ENCODE results near the gene RAB18. TPM values are rescaled to one million over a fixed set of nuclear protein-coding genes. Genes with fewer than 3 reads are reported as not detected.

Gene RAB18
- total RNA-seq, 4 donors from 2014 or later: 13.1 to 84.5 (median 36.4) TPM

DNA sequence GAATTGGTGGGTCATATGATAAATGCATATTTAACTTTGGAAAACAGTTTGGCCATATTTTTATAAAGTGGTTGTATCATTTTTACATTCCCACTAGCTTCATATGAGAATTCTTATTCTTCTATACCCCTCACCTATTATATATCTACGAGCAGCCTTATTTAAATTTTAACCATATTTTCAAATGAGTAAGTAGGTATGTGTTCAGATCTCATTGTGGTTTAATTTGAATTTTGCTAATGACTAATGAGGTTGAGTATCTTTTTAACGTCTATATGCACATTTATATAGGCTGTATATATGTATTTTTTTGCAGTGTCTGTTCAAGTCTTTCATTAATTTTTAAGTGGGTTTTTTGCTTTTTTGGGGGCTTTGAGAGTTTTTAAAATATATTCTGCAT is 14.2 kb downstream of the RAB18 start:
- in situ Hi-C loops (cut with MboI; ENCODE audit: low pct_ligation_motif_present in 1 of 4, low pct_unique_long_range_greater_than_20kb in 1 of 4, low sequenced_read_pairs in 3 of 4): loop anchor here in 1 of 4 donors (25.0 kb wide), 2 partner anchors 281 to 1019 kb away; partner anchors contain the start of genes ACBD5 and WAC
- intact Hi-C loops (cut with DNase I; ENCODE audit: low total_unique reads): no loop called here
- H3K9me3 ChIP-seq: no peaks in the 10 kb centered on the region
- no peak overlapping the region for H3K4me3 ChIP-seq
- 75 to 85% methylated on average over 2 of the region's 2 CpGs for WGBS, 2 donors (ENCODE audit: low coverage in 1 of 2)
- no peaks in the 10 kb centered on the region for H3K27me3 ChIP-seq
- TF ChIP-seq EP300 (IDR thresholded peaks at IDR 0.05; ENCODE audit: low read depth) (no peak), CTCF (IDR thresholded peaks at IDR 0.05) (no peak), POLR2A (IDR thresholded peaks at IDR 0.05) (no peak), POLR2AphosphoS5 (IDR thresholded peaks at IDR 0.05) (no peak)
- H3K27ac ChIP-seq: no peak overlapping the region
- H3K4me1 ChIP-seq: peaks cover 0 to 30% (median 8%) of the 10 kb centered on the region in 4 donors
- H3K36me3 ChIP-seq: peaks cover 0 to 12% (median 0%) of the 10 kb centered on the region in 4 donors
- DNase-seq: no peak

DNA sequence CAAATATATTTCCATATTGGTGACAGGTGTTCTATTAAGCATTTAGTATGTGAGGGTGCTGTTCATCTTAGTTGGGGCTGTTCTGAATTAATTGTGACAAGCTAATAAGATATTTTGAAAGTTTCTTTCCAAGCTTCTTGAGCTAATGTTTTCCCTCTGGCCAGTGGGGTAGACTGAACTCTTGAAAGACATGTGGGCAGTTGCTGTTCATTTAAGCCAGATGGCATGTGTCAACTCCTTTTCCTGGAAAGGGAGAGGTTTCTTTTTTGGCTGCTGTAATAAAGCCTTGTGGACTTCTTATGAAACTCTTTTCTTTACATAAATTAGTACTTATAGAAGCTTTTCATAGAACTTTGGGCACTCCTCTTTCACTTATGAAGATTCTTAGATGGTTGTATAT is 21.7 kb downstream of the RAB18 start:
- Histone ChIP-seq H3K4me3 (no peak overlapping the region), H3K4me1 (peaks cover 3 to 56% (median 16%) of the 10 kb centered on the region in 4 donors), H3K27ac (no peak overlapping the region), H3K27me3 (no peaks in the 10 kb centered on the region), H3K9me3 (no peaks in the 10 kb centered on the region), H3K36me3 (no peaks in the 10 kb centered on the region)
- no peak for DNase-seq
- in situ Hi-C loops (cut with MboI; ENCODE audit: low pct_ligation_motif_present in 1 of 4, low pct_unique_long_range_greater_than_20kb in 1 of 4, low sequenced_read_pairs in 3 of 4): no loop called here
- TF ChIP-seq CTCF (IDR thresholded peaks at IDR 0.05) (no peak), POLR2AphosphoS5 (IDR thresholded peaks at IDR 0.05) (peak in 1 of 3 donors; percentile 13)
- intact Hi-C loops (cut with DNase I; ENCODE audit: low total_unique reads): no loop called here

GRCh38 chr10:27526242-27526641 is 22.1 kb downstream of the RAB18 start:
- in situ Hi-C loops (cut with MboI; ENCODE audit: low pct_ligation_motif_present in 1 of 4, low pct_unique_long_range_greater_than_20kb in 1 of 4, low sequenced_read_pairs in 3 of 4) (no loop called here), intact Hi-C loops (cut with DNase I; ENCODE audit: low total_unique reads) (no loop called here)
- WGBS, 2 donors (ENCODE audit: low coverage in 1 of 2): 85 to 90% methylated on average over 3 of the region's 3 CpGs

GRCh38 chr10:27527666-27528295 is 23.7 kb downstream of the RAB18 start:
- 78 to 85% methylated on average over 6 of the region's 6 CpGs for WGBS, 2 donors (ENCODE audit: low coverage in 1 of 2)
- no peaks in the 10 kb centered on the region for H3K9me3 ChIP-seq
- no peak overlapping the region for H3K27ac ChIP-seq
- H3K4me1 ChIP-seq: peaks cover 0 to 41% (median 11%) of the 10 kb centered on the region in 4 donors
- intact Hi-C loops (cut with DNase I; ENCODE audit: low total_unique reads) (no loop called here), in situ Hi-C loops (cut with MboI; ENCODE audit: low pct_ligation_motif_present in 1 of 4, low pct_unique_long_range_greater_than_20kb in 1 of 4, low sequenced_read_pairs in 3 of 4) (no loop called here)
- TF ChIP-seq POLR2AphosphoS5 (IDR thresholded peaks at IDR 0.05): no peak
- no peak for TF ChIP-seq POLR2A (IDR thresholded peaks at IDR 0.05)
- no peak for TF ChIP-seq EP300 (IDR thresholded peaks at IDR 0.05; ENCODE audit: low read depth)
- no peak for TF ChIP-seq CTCF (IDR thresholded peaks at IDR 0.05)
- no peak overlapping the region for H3K4me3 ChIP-seq
- H3K27me3 ChIP-seq: no peaks in the 10 kb centered on the region
- H3K36me3 ChIP-seq: no peaks in the 10 kb centered on the region
- no peak for DNase-seq

More at GRCh38 chr10:27526242-27526641, 22.1 kb downstream of the RAB18 start:
- no peak overlapping the region for H3K27ac ChIP-seq
- H3K4me3 ChIP-seq: no peak overlapping the region
- no peaks in the 10 kb centered on the region for H3K27me3 ChIP-seq
- H3K9me3 ChIP-seq: no peaks in the 10 kb centered on the region
- H3K36me3 ChIP-seq: no peaks in the 10 kb centered on the region
- peaks cover 3 to 56% (median 16%) of the 10 kb centered on the region in 4 donors for H3K4me1 ChIP-seq
- DNase-seq: no peak
- no peak for TF ChIP-seq CTCF (IDR thresholded peaks at IDR 0.05)
- TF ChIP-seq POLR2AphosphoS5 (IDR thresholded peaks at IDR 0.05): no peak
- TF ChIP-seq POLR2A (IDR thresholded peaks at IDR 0.05): no peak
- TF ChIP-seq EP300 (IDR thresholded peaks at IDR 0.05; ENCODE audit: low read depth): no peak
